ENCODE results near the gene ZC3H11A. TPM values are rescaled to one million over a fixed set of nuclear protein-coding genes. Genes with fewer than 3 reads are reported as not detected.
"Not testable (repeated sequence)": the region's sequence is repeated elsewhere in the genome, so short reads cannot be mapped to it uniquely, and the experiment has no call there.

The ZC3H11A gene
- total RNA-seq, 2 experiments from 2014 or later = 93.3 to 96.0 TPM

GRCh38 chr1:203797948-203798655 lies 2.7 kb downstream of the ZC3H11A start:
- H3K27me3 Mint-ChIP-seq = no peaks in the 10 kb centered on the region
- peaks cover 48% of the 10 kb centered on the region for H3K36me3 Mint-ChIP-seq
- no peak for DNase-seq
- H3K4me3 Mint-ChIP-seq = peak overlapping the region; percentile 95
- H3K4me1 Mint-ChIP-seq = peaks cover 54% of the 10 kb centered on the region
- no peak overlapping the region for H3K27ac Mint-ChIP-seq
- H3K9me3 Mint-ChIP-seq = peaks cover 7% of the 10 kb centered on the region

- Mint-ChIP-seq H3K4me3 (no peak overlapping the region), H3K27ac (no peak overlapping the region), H3K4me1 (peaks cover 58% of the 10 kb centered on the region), H3K9me3 (peaks cover 7% of the 10 kb centered on the region), H3K36me3 (peaks cover 57% of the 10 kb centered on the region), H3K27me3 (no peaks in the 10 kb centered on the region)
- no peak for DNase-seq
Measured at GRCh38 chr1:203799157-203799556, 3.7 kb downstream of the ZC3H11A start.

GRCh38 chr1:203799971-203800370 lies 4.5 kb downstream of the ZC3H11A start:
- H3K9me3 Mint-ChIP-seq = peaks cover 7% of the 10 kb centered on the region
- peaks cover 59% of the 10 kb centered on the region for H3K4me1 Mint-ChIP-seq
- no peak overlapping the region for H3K27ac Mint-ChIP-seq
- no peak for DNase-seq
- no peak overlapping the region for H3K4me3 Mint-ChIP-seq
- no peaks in the 10 kb centered on the region for H3K27me3 Mint-ChIP-seq
- H3K36me3 Mint-ChIP-seq = peaks cover 65% of the 10 kb centered on the region

DNA sequence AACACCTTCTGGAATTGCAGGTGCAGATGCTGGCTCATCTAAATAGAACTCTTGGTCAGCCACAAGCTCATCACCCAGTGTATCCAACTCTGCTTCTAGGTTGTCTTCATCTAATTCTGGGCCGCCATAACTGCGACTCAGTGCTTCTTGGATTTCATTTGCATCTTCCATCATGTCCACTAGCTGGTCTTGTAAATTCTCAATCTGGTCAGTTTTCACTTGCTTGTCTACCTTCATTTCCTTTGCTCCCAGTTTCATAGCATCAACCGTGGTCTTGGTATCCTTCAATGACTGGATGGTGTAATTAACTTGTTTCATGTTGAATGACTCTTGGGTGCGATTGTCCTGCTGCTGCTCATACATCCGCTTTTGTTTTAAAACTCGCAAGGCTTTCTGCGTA lies 10.3 kb downstream of the ZC3H11A start:
- peaks cover 29% of the 10 kb centered on the region for H3K4me1 Mint-ChIP-seq
- H3K27ac Mint-ChIP-seq = no peak overlapping the region
- no peaks in the 10 kb centered on the region for H3K27me3 Mint-ChIP-seq
- no peak overlapping the region for H3K4me3 Mint-ChIP-seq
- no peak for DNase-seq
- H3K9me3 Mint-ChIP-seq = no peaks in the 10 kb centered on the region
- H3K36me3 Mint-ChIP-seq = peaks cover 47% of the 10 kb centered on the region

DNA sequence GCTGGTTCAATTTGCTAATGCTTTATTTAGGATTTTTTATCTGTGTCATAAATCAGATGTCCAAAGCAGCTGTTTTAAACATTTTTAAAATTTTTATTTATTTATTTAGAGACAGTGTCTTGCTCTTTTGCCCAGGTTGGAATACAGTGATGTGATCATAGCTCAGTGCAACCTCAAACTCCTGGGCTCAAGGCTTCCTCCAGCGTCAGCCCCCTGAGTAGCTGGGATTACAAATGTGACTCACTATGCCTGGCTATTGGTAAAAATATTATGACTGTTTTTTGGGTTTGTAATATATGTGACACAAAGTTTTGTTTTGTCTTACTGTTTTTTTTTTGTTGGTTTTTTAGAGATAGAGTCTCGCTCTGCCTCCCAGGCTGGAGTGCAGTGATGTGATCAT lies 11.8 kb downstream of the ZC3H11A start:
- no peak for DNase-seq
- no peak overlapping the region for H3K4me3 Mint-ChIP-seq
- no peaks in the 10 kb centered on the region for H3K9me3 Mint-ChIP-seq
- H3K4me1 Mint-ChIP-seq = peaks cover 26% of the 10 kb centered on the region
- H3K27me3 Mint-ChIP-seq = no peaks in the 10 kb centered on the region
- H3K36me3 Mint-ChIP-seq = peaks cover 55% of the 10 kb centered on the region
- no peak overlapping the region for H3K27ac Mint-ChIP-seq

DNA sequence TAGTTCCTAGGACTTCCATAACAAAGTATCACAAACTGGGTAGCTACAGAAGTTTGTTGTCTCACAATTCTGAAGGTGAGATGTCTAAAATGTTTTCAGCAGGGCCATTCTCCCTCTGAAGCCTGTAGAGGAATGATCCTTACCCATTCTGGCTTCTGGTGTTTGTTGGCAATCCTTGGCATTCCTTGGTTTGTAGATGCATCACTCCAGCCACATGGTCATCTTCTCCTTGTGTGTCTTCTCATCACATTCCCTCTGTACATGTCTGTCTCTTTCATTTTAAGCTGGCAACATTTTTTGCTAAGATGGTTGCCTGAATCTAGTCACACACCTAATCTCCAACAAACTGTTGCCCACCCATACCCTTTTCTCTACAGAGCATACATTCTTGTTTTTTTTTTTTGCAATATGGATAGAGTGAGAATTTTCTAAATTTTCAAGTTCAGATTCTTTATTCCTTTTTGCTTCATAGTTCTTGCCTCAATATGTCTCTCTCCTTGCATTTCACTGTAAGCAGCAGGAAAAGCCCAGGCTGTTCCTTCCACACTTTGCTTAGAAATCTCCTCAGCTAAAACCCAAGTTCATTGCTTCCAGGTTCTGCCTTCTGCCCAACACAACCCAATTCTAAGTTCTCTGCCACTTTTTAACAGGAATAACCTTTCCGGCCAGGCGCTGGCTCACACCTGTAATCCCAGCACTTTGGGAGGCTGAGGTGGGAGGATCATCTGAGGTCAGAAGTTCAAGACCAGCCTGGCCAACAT lies 18.3 kb downstream of the ZC3H11A start:
- Mint-ChIP-seq H3K4me1 (peaks cover 18% of the 10 kb centered on the region), H3K9me3 (no peaks in the 10 kb centered on the region), H3K27me3 (no peaks in the 10 kb centered on the region), H3K4me3 (no peak overlapping the region), H3K36me3 (peaks cover 39% of the 10 kb centered on the region), H3K27ac (no peak overlapping the region)
- no peak for DNase-seq

DNA sequence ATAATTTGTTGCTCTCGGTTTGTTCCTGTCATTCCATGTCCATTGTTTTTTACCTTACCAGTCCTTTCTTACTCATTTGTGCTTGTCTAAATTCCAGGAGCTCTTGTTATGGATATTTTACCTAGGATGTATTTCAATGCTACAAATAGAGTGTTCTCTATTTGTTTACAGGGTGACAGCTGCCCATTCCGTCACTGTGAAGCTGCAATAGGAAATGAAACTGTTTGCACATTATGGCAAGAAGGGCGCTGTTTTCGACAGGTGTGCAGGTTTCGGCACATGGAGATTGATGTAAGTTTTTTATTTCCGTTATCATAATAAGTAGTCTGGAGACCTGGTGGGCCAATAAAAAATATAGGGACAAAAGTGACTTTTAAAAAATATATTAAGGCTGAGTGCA lies 23.0 kb downstream of the ZC3H11A start:
- Mint-ChIP-seq H3K27me3 (no peaks in the 10 kb centered on the region), H3K9me3 (no peaks in the 10 kb centered on the region), H3K36me3 (peaks cover 28% of the 10 kb centered on the region), H3K4me3 (no peak overlapping the region), H3K4me1 (peaks cover 20% of the 10 kb centered on the region), H3K27ac (no peak overlapping the region)
- DNase-seq = no peak

DNA sequence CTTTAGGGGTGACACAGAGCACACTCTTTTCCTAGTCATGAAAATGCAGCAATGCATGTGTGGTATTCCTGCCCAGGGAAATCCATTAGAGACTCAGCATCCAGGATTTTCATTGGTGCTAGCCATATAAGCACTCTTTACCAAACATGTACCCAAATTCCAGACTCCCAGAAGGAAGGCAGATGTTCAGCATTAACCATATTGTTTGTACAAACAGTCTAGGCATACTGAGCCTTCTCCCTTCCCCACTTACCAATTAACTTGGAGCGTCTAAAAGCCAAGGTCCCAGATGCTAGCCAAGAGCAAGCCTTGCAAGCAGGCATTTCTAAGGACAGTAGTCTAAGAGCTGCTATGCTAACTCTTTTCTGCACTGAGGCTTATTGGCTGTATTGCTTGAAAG lies 27.9 kb downstream of the ZC3H11A start:
- Mint-ChIP-seq H3K27me3 (no peaks in the 10 kb centered on the region), H3K9me3 (no peaks in the 10 kb centered on the region), H3K27ac (no peak overlapping the region), H3K4me1 (peaks cover 16% of the 10 kb centered on the region), H3K36me3 (peaks cover 28% of the 10 kb centered on the region), H3K4me3 (no peak overlapping the region)
- DNase-seq = no peak

DNA sequence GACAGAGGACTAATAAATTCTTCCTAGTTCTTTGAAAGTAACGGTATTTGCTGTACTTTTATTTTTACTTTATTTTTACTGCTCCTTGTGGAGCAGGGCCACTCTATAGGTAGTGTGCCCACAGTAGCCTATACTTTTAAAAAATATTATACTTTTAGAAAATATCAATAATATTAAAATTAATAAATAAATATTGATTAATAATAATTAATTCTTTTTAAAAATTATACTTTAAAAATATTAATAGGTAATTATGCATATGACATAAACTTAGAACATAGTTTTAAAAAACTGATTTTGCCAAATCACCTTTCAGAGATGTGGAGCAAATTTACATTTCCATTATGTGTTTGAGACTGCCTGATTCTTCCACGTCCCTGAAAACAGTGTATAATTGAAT lies 30.8 kb downstream of the ZC3H11A start:
- peaks cover 13% of the 10 kb centered on the region for H3K4me1 Mint-ChIP-seq

GRCh38 chr1:203828002-203828401 lies 32.6 kb downstream of the ZC3H11A start:
- no peak overlapping the region for H3K27ac Mint-ChIP-seq
- no peak for DNase-seq
- H3K9me3 Mint-ChIP-seq = no peaks in the 10 kb centered on the region
- no peaks in the 10 kb centered on the region for H3K27me3 Mint-ChIP-seq
- H3K4me3 Mint-ChIP-seq = no peak overlapping the region
- peaks cover 9% of the 10 kb centered on the region for H3K4me1 Mint-ChIP-seq
- H3K36me3 Mint-ChIP-seq = peaks cover 25% of the 10 kb centered on the region

More for the DNA sequence above, 30.8 kb downstream of the ZC3H11A start:
- H3K27me3 Mint-ChIP-seq = no peaks in the 10 kb centered on the region
- H3K36me3 Mint-ChIP-seq = peaks cover 30% of the 10 kb centered on the region
- DNase-seq = no peak
- no peaks in the 10 kb centered on the region for H3K9me3 Mint-ChIP-seq
- H3K27ac Mint-ChIP-seq = no peak overlapping the region
- no peak overlapping the region for H3K4me3 Mint-ChIP-seq

DNA sequence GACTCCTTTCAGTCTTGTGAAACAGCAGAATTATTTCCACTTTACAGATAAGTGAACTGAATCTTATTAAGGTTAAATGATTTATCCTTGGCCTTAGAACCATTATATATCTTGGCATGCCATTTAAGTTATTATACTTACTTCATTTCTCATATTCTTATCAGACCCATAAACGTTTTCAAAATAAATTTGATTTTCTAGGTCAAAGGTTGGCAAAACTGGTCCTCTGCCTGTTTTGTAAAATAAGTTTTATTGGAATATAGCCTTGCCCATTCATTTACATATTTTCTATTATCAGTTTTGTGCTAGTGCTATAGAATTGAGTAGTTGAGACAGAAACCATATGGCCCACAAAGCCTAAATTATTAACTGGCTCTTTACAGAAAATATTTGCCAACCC lies 33.1 kb downstream of the ZC3H11A start:
- Mint-ChIP-seq H3K9me3 (no peaks in the 10 kb centered on the region), H3K4me1 (peaks cover 9% of the 10 kb centered on the region), H3K36me3 (peaks cover 25% of the 10 kb centered on the region), H3K27ac (no peak overlapping the region), H3K27me3 (no peaks in the 10 kb centered on the region), H3K4me3 (no peak overlapping the region)
- no peak for DNase-seq

- peaks cover 25% of the 10 kb centered on the region for H3K36me3 Mint-ChIP-seq
- H3K4me1 Mint-ChIP-seq, H3K4me3 Mint-ChIP-seq, DNase-seq, H3K9me3 Mint-ChIP-seq, H3K27me3 Mint-ChIP-seq: not testable (repeated sequence)
- H3K27ac Mint-ChIP-seq = peak overlapping the region; percentile 31
Measured at GRCh38 chr1:203829247-203829646, 33.8 kb downstream of the ZC3H11A start.

DNA sequence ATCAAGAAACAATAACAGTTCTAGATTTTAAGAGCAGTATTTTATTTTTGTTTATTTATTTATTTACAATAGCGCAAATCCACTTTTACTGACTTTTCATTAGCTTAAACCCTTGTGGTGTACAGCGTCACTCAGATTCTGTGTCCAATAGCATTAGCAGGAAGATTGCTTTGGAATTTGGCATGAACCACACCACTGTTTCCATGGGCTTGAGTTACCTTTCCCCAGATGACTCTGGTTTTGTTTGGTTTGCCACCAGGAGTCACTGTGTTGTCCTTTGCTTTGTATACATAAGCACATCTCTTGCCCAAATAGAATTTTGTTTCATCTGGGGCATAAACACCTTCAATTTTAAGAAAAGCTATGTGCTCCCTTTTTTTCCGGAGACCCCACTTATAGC lies 40.1 kb downstream of the ZC3H11A start:
- no peak overlapping the region for H3K27ac Mint-ChIP-seq
- H3K4me3 Mint-ChIP-seq = no peak overlapping the region
- DNase-seq = no peak
- no peaks in the 10 kb centered on the region for H3K27me3 Mint-ChIP-seq
- H3K9me3 Mint-ChIP-seq = no peaks in the 10 kb centered on the region
- H3K4me1 Mint-ChIP-seq = no peaks in the 10 kb centered on the region
- H3K36me3 Mint-ChIP-seq = peaks cover 32% of the 10 kb centered on the region

DNA sequence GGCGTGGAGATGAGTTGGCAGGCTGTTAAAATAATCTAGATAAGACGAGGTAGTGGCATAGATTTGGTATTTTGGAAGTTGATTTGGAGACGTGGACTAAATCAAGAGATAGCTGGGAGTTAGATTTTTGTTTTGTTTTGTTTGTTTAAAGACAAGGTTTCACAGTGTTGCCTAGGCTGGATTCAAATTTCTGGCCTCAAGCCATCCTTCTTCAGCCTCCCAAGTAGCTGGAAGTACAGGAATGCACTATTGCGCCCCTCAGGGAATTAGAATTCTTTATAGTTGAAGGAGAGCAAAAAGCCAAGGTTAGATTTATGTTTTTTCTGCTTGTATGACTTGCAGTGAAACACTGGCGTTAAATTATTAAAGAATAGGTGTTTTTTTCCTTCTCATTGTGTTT lies 43.7 kb downstream of the ZC3H11A start:
- no peak for DNase-seq
- Mint-ChIP-seq H3K9me3 (peaks cover 2% of the 10 kb centered on the region), H3K4me3 (no peak overlapping the region), H3K4me1 (no peaks in the 10 kb centered on the region), H3K36me3 (peaks cover 49% of the 10 kb centered on the region), H3K27ac (no peak overlapping the region), H3K27me3 (no peaks in the 10 kb centered on the region)

DNA sequence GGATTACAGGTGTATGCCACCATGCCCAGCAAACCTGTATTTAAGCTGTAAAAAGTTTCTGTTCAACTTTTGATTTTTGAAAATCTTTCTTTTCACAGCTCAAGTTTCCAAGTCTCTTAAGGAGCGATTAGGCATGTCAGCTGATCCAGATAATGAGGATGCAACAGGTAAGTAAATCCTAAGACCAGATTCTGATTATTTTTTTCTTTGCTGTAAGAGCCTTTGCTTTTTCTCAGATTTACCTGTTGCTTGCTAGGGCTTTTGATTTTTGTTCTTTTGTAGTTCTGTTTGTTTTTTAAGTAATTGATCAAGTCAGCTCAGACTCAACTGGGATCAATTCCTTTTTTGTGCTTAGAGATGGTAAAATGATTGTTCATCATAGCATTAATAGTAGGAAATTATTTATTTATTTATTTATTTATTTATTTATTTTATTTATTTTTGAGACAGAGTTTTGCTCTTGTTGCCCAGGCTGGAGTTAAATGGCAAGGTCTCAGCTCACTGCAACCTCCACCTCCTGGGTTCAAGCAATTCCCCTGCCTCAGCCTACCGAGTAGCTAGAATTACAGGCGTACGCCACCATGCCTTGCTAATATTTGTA lies 44.9 kb downstream of the ZC3H11A start:
- Mint-ChIP-seq H3K27me3 (no peaks in the 10 kb centered on the region), H3K27ac (no peak overlapping the region), H3K9me3 (peaks cover 2% of the 10 kb centered on the region), H3K4me1 (no peaks in the 10 kb centered on the region), H3K4me3 (no peak overlapping the region), H3K36me3 (peaks cover 45% of the 10 kb centered on the region)
- no peak for DNase-seq

GRCh38 chr1:203842559-203842876 lies 47.1 kb downstream of the ZC3H11A start:
- Mint-ChIP-seq H3K4me3 (no peak overlapping the region), H3K27ac (no peak overlapping the region), H3K9me3 (peaks cover 2% of the 10 kb centered on the region), H3K27me3 (no peaks in the 10 kb centered on the region), H3K4me1 (no peaks in the 10 kb centered on the region), H3K36me3 (peaks cover 51% of the 10 kb centered on the region)
- DNase-seq = no peak

All from activated naive CD8-positive, alpha-beta T cell treated with anti-CD3 and anti-CD28 coated beads for 36 hours (primary cell).